K562 (cell line): Measurements from ENCODE around the gene ULK3. TPM values are rescaled to one million over a fixed set of nuclear protein-coding genes. Genes with fewer than 3 reads are reported as not detected.

Experiments used
- ARID4B ChIP-seq: sonication (generic); formaldehyde crosslinking; IDR thresholded peaks from 2 replicates; pipeline ENCODE4 v1.8.0; 2022; ENCODE audit warnings: mild to moderate bottlenecking, missing genetic modification reagents
- BRF2 ChIP-seq: IDR thresholded peaks from 3 replicates; pipeline ENCODE4 v1.6.1; 2011; ENCODE audit warnings: borderline replicate concordance, mild to moderate bottlenecking; ENCODE audit not compliant: insufficient read length, insufficient read depth
- GATAD2B ChIP-seq: fragments of 450-650 bp; IDR thresholded peaks from 2 replicates; pipeline ENCODE4 v1.6.1; 2017; ENCODE audit warnings: mild to moderate bottlenecking, borderline replicate concordance
- ILF3 ChIP-seq: fragments of 450-650 bp; IDR thresholded peaks from 2 replicates; pipeline ENCODE4 v1.6.1; 2018; ENCODE audit warnings: antibody characterized with exemption, mild to moderate bottlenecking, moderate library complexity, borderline replicate concordance
- KHSRP ChIP-seq: fragments of 450-650 bp; IDR thresholded peaks from 2 replicates; pipeline ENCODE4 v1.6.1; 2017
- MBD1 ChIP-seq: fragments of 250-450 bp; sonication (Bioruptor Pico); IDR thresholded peaks from 2 replicates; pipeline ENCODE4 v1.8.0; 2022; ENCODE audit warnings: inconsistent platforms
- POLR2B ChIP-seq: fragments of 450-650 bp; IDR thresholded peaks from 2 replicates; pipeline ENCODE4 v1.6.1; 2018; ENCODE audit warnings: low read depth; ENCODE audit not compliant: partially characterized antibody
- SMARCE1 ChIP-seq: fragments of 450-650 bp; IDR thresholded peaks from 2 replicates; pipeline ENCODE4 v1.7.1; 2016; ENCODE audit warnings: mild to moderate bottlenecking
- U2AF2 ChIP-seq: fragments of 200-400 bp; formaldehyde crosslinking; optimal IDR thresholded peaks from 2 replicates; pipeline ENCODE3; 2017; ENCODE audit warnings: low read depth, mild to moderate bottlenecking, low read length
- ZBTB11 ChIP-seq, 3 experiments: fragments of 200-800 bp in 1 of 3; fragments of 250-450 bp in 1 of 3; fragments of 450-650 bp in 1 of 3; sonication (Bioruptor Pico) in 1 of 3; sonication (Bioruptor generic) in 1 of 3; formaldehyde crosslinking in 1 of 3; IDR thresholded peaks; 2 replicates each; pipeline versions ENCODE4 v1.6.1 to v1.8.0; 2016 to 2022; ENCODE audit warnings: mild to moderate bottlenecking in 2 of 3, missing genetic modification characterization in 2 of 3, missing compliant biosample characterization in 1 of 3, moderate library complexity in 1 of 3
- ZFP1 ChIP-seq: fragments of 450-650 bp; formaldehyde crosslinking; IDR thresholded peaks from 2 replicates; pipeline ENCODE4 v1.4.0; 2020; ENCODE audit warnings: mild to moderate bottlenecking, mixed read lengths
- ZNF175 ChIP-seq: fragments of 200-800 bp; sonication (Bioruptor generic); IDR thresholded peaks from 2 replicates; pipeline ENCODE4 v1.6.1; 2016; ENCODE audit warnings: low read depth, mild to moderate bottlenecking, missing genetic modification characterization, missing compliant biosample characterization
- ZNF41 ChIP-seq: fragments of 250-450 bp; sonication (Bioruptor Pico); conservative IDR thresholded peaks from 2 replicates; pipeline ENCODE4 v1.4.0; 2020; ENCODE audit warnings: mild to moderate bottlenecking
- ZNF586 ChIP-seq: fragments of 450-650 bp; formaldehyde crosslinking; conservative IDR thresholded peaks from 2 replicates; pipeline ENCODE4 v1.4.0; 2020; ENCODE audit warnings: mild to moderate bottlenecking, moderate library complexity
- polyA plus RNA-seq, 8 experiments: library from polyadenylated mRNA; depleted of rRNA in 4 of 8; stranded (reverse) in 5 of 8; unstranded in 3 of 8; fragments of >200 nt; fragmentation: Nextera tagmentation in 2 of 8; fragmentation: Illumina TruSeq in 1 of 8; extraction: Ambion mirVana in 2 of 8; extraction: Trizol in 1 of 8; gene quantifications; 2 replicates each; pipeline versions ENCODE4 v1.2.1 to v1.2.3, GENCODE V29; 2011 to 2014; ENCODE audit warnings: inconsistent platforms in 1 of 8, missing spikeins in 1 of 8
- total RNA-seq, 7 experiments: library from RNA; depleted of rRNA in 6 of 7; stranded (reverse); fragments of >200 nt in 6 of 7; fragmentation: Illumina TruSeq in 2 of 7; extraction: Trizol in 2 of 7; gene quantifications; 2 replicates each; pipeline versions ENCODE4 v1.2.1 to v1.2.3, GENCODE V29; 2011 to 2021; ENCODE audit warnings: low replicate concordance in 1 of 7

Gene ULK3
- total and polyA plus RNA-seq, 9 of the 15 experiments (the other 6 are each of a cell fraction or from before 2014, with no cell fraction given): 0.68 to 68.0 (median 34.9) TPM

GRCh38 chr15:74889390-74889882 is 46.5 kb upstream of the ULK3 start (continued):
- TF ChIP-seq ZNF175 (CRISPR knock-in tag) (peak; percentile 45; the same call in 1 of the 2 replicates), ZNF41 (CRISPR knock-in tag) (no peak), ZBTB11 (CRISPR knock-in tag; IDR thresholded peaks at IDR 0.05) (peak in 1 of 3 experiments; percentile 65; a peak in 2 of 6 replicates), ZFP1 (CRISPR knock-in tag) (no peak), BRF2 (no peak), ARID4B (CRISPR knock-in tag) (no peak), KHSRP (no peak), SMARCE1 (no peak), ZNF586 (CRISPR knock-in tag) (no peak), MBD1 (CRISPR knock-in tag) (no peak), GATAD2B (no peak), POLR2B (no peak), U2AF2 (no peak), ILF3 (no peak)
